NCI-H345 treated with DMSO at 0.1 percent for 48 hours (cell line): Measurements from ENCODE around the gene FOSL2.
"Not testable (repeated sequence)": the region's sequence is repeated elsewhere in the genome, so short reads cannot be mapped to it uniquely, and the experiment has no call there.

Experiments
- DNase-seq: peaks from one replicate; lab custom pipeline; 2025; ENCODE audit not compliant: unreplicated experiment; lab: John Stamatoyannopoulos, UW

The FOSL2 gene

GRCh38 chr2:28357055-28357454 is 35.6 kb upstream of the FOSL2 start:
- no peak for DNase-seq

GRCh38 chr2:28357948-28358667 is 34.5 kb upstream of the FOSL2 start:
- DNase-seq, result no peak

- DNase-seq, result no peak
Observed at GRCh38 chr2:28358668-28359201, 33.9 kb upstream of the FOSL2 start.

- DNase-seq, result no peak
Observed at GRCh38 chr2:28359222-28360057, 33.2 kb upstream of the FOSL2 start.

GRCh38 chr2:28360058-28360717 is 32.5 kb upstream of the FOSL2 start:
- no peak for DNase-seq

- no peak for DNase-seq
Observed at GRCh38 chr2:28360718-28361293, 31.9 kb upstream of the FOSL2 start.

GRCh38 chr2:28361991-28362710 is 30.5 kb upstream of the FOSL2 start:
- DNase-seq, result no peak

- DNase-seq, result no peak
Observed at GRCh38 chr2:28362991-28363521, 29.6 kb upstream of the FOSL2 start.

GRCh38 chr2:28363686-28364280 is 28.9 kb upstream of the FOSL2 start:
- no peak for DNase-seq

- DNase-seq, result no peak
Observed at GRCh38 chr2:28364610-28365009, 28.0 kb upstream of the FOSL2 start.

- DNase-seq, result no peak
Observed at GRCh38 chr2:28365158-28365557, 27.5 kb upstream of the FOSL2 start.

- no peak for DNase-seq
Observed at GRCh38 chr2:28366149-28366495, 26.5 kb upstream of the FOSL2 start.

- DNase-seq, result no peak
Observed at GRCh38 chr2:28366496-28367282, 26.0 kb upstream of the FOSL2 start.

- DNase-seq, result no peak
Observed at GRCh38 chr2:28367667-28368356, 24.8 kb upstream of the FOSL2 start.

- DNase-seq, result no peak
Observed at GRCh38 chr2:28368357-28368798, 24.3 kb upstream of the FOSL2 start.

GRCh38 chr2:28369358-28369757 is 23.3 kb upstream of the FOSL2 start:
- no peak for DNase-seq

GRCh38 chr2:28370354-28370753 is 22.3 kb upstream of the FOSL2 start:
- no peak for DNase-seq

- not testable (repeated sequence) for DNase-seq
Observed at GRCh38 chr2:28371728-28372127, 20.9 kb upstream of the FOSL2 start.

- no peak for DNase-seq
Observed at GRCh38 chr2:28373854-28374253, 18.8 kb upstream of the FOSL2 start.
